H1 (cell line): ENCODE results near the gene RASGEF1B. TPM values are rescaled to one million over a fixed set of nuclear protein-coding genes. Genes with fewer than 3 reads are reported as not detected.

Experiments
- CTCF ChIA-PET: fragments of 300-600 bp; sonication (Branson Sonifier 250); formaldehyde crosslinking; loops from one replicate; lab custom pipeline; 2021; ENCODE audit not compliant: partially characterized antibody; lab: Charles Lee
- POLR2A ChIA-PET: fragments of 300-600 bp; sonication (Branson Sonifier 250); formaldehyde crosslinking; loops from one replicate; lab custom pipeline; 2021; ENCODE audit warnings: inconsistent platforms; ENCODE audit not compliant: partially characterized antibody; lab: Charles Lee
- DNase-seq, 2 experiments: peaks; one replicate each; pipeline versions ENCODE4 v3.0.0 to v3.0.0-alpha.2; 2010 to 2022; ENCODE audit warnings: low spot score in 2 of 2, low read depth in 1 of 2, mixed read lengths in 1 of 2
- FAIRE-seq: peaks from 2 replicates; lab custom pipeline; 2011; peaks lifted over from hg19 to GRCh38; lab: Jason Lieb, UNC
- H2AFZ ChIP-seq: 2 replicates; pipeline ENCODE4 v1.8.1; 2012; ENCODE audit warnings: low read length, inconsistent platforms
- H2AK5ac ChIP-seq: 2 replicates; pipeline ENCODE4 v1.6.1; 2013; ENCODE audit warnings: low read depth, low read length
- H2BK120ac ChIP-seq: replicated peaks from 2 replicates; pipeline ENCODE3; 2013; ENCODE audit warnings: low read depth, low read length, inconsistent platforms
- H2BK12ac ChIP-seq: 2 replicates; pipeline ENCODE4 v1.6.1; 2013; ENCODE audit warnings: low read depth, low read length
- H2BK15ac ChIP-seq: 2 replicates; pipeline ENCODE4 v1.6.1; 2013; ENCODE audit warnings: low read length
- H2BK20ac ChIP-seq: 2 replicates; pipeline ENCODE4 v1.6.1; 2013; ENCODE audit warnings: low read length
- H2BK5ac ChIP-seq: 2 replicates; pipeline ENCODE4 v1.6.1; 2013; ENCODE audit warnings: low read depth, low read length
- H3K14ac ChIP-seq: 2 replicates; pipeline ENCODE4 v1.6.1; 2013; ENCODE audit warnings: inconsistent platforms; ENCODE audit not compliant: insufficient read length
- H3K18ac ChIP-seq: 2 replicates; pipeline ENCODE4 v1.6.1; 2013; ENCODE audit warnings: low read length; ENCODE audit errors: extremely low read depth
- H3K23ac ChIP-seq: 2 replicates; pipeline ENCODE4 v1.6.1; 2013; ENCODE audit warnings: inconsistent platforms; ENCODE audit not compliant: insufficient read length
- H3K23me2 ChIP-seq: 2 replicates; pipeline ENCODE4 v1.6.1; 2013; ENCODE audit warnings: low read depth, low read length
- H3K27ac ChIP-seq: 2 replicates; pipeline ENCODE4 v1.6.1; 2011; ENCODE audit warnings: low read depth, low read length, inconsistent platforms
- H3K27me3 ChIP-seq, 4 experiments: replicated peaks in 1 of 4; 1 replicate in 1 of 4; 2 replicates in 3 of 4; pipeline versions ENCODE4 v1.6.1 to v1.8.1; 2011 to 2013; ENCODE audit warnings: low read length in 3 of 4, mild to moderate bottlenecking in 3 of 4, inconsistent platforms in 2 of 4, mixed read lengths in 2 of 4, moderate library complexity in 1 of 4; ENCODE audit not compliant: control insufficient read depth in 3 of 4, insufficient read depth in 3 of 4; ENCODE audit errors: extremely low read depth in 1 of 4
- H3K36me3 ChIP-seq, 4 experiments: 2 replicates each; pipeline versions ENCODE4 v1.6.1 to v1.8.1; 2011 to 2013; ENCODE audit warnings: mild to moderate bottlenecking in 4 of 4, low read length in 3 of 4, moderate library complexity in 2 of 4, control low read depth in 1 of 4, inconsistent platforms in 1 of 4; ENCODE audit not compliant: insufficient read depth in 4 of 4, control insufficient read depth in 2 of 4
- H3K4ac ChIP-seq: replicated peaks from 2 replicates; pipeline ENCODE3; 2013; ENCODE audit warnings: low read length, low read depth, mixed read lengths, inconsistent platforms; ENCODE audit not compliant: insufficient read length
- H3K4me1 ChIP-seq, 4 experiments: replicated peaks in 1 of 4; 1 replicate in 1 of 4; 2 replicates in 3 of 4; pipeline versions ENCODE4 v1.6.1 to v1.8.1; 2011 to 2013; ENCODE audit warnings: low read length in 3 of 4, inconsistent platforms in 2 of 4, mixed read lengths in 1 of 4; ENCODE audit not compliant: insufficient read depth in 4 of 4, control insufficient read depth in 3 of 4
- H3K4me2 ChIP-seq, 2 experiments: 2 replicates each; pipeline versions ENCODE4 v1.6.1 to v1.8.1; 2011 to 2013; ENCODE audit warnings: low read depth in 2 of 2, low read length in 2 of 2, control low read depth in 1 of 2, inconsistent platforms in 1 of 2, mild to moderate bottlenecking in 1 of 2; ENCODE audit not compliant: insufficient read depth in 1 of 2
- H3K4me3 ChIP-seq, 4 experiments: fragments of 200-600, 300-600 bp in 1 of 4; sonication (generic), shearing (Covaris generic), sonication (Bioruptor Twin) in 1 of 4; 2 replicates each; pipeline versions ENCODE4 v1.5.1 to v1.8.1; 2011 to 2016; ENCODE audit warnings: low read length in 4 of 4, low read depth in 3 of 4, control low read depth in 2 of 4, inconsistent platforms in 2 of 4, mild to moderate bottlenecking in 2 of 4, mixed read lengths in 1 of 4, moderate library complexity in 1 of 4; ENCODE audit not compliant: insufficient read depth in 2 of 4; ENCODE audit errors: extremely low read depth in 1 of 4
- H3K56ac ChIP-seq: replicated peaks from 2 replicates; pipeline ENCODE3; 2013; ENCODE audit warnings: low read depth, mild to moderate bottlenecking, mixed read lengths, low read length, inconsistent platforms; ENCODE audit not compliant: insufficient read length
- H3K79me1 ChIP-seq: 2 replicates; pipeline ENCODE4 v1.6.1; 2013; ENCODE audit warnings: low read depth, low read length, control low read depth
- H3K79me2 ChIP-seq, 2 experiments: 2 replicates each; pipeline versions ENCODE4 v1.6.1 to v1.8.1; 2012 to 2013; ENCODE audit warnings: low read length in 2 of 2, mild to moderate bottlenecking in 2 of 2, inconsistent platforms in 1 of 2; ENCODE audit not compliant: insufficient read depth in 2 of 2, control insufficient read depth in 1 of 2
- H3K9ac ChIP-seq, 4 experiments: replicated peaks in 1 of 4; 1 replicate in 1 of 4; 2 replicates in 3 of 4; pipeline versions ENCODE4 v1.6.1 to v1.8.1; 2011 to 2013; ENCODE audit warnings: low read depth in 3 of 4, low read length in 3 of 4, control low read depth in 2 of 4, mild to moderate bottlenecking in 2 of 4, moderate library complexity in 2 of 4, inconsistent platforms in 1 of 4; ENCODE audit errors: extremely low read depth in 1 of 4
- H3K9me3 ChIP-seq, 2 experiments: 2 replicates each; pipeline versions ENCODE4 v1.6.1 to v1.8.1; 2012 to 2013; ENCODE audit warnings: mild to moderate bottlenecking in 2 of 2, moderate library complexity in 2 of 2, control low read depth in 1 of 2, inconsistent platforms in 1 of 2, low read depth in 1 of 2, low read length in 1 of 2, mixed read lengths in 1 of 2; ENCODE audit not compliant: insufficient read depth in 2 of 2
- H4K20me1 ChIP-seq, 2 experiments: replicated peaks in 1 of 2; 2 replicates each; pipeline versions ENCODE3 to v1.8.1; 2011 to 2013; ENCODE audit warnings: inconsistent platforms in 2 of 2, low read length in 2 of 2, mild to moderate bottlenecking in 1 of 2; ENCODE audit not compliant: insufficient read depth in 2 of 2, control insufficient read depth in 1 of 2
- H4K5ac ChIP-seq: 2 replicates; pipeline ENCODE4 v1.6.1; 2013; ENCODE audit warnings: low read length, low read depth, mixed read lengths, inconsistent platforms; ENCODE audit not compliant: insufficient read length
- H4K8ac ChIP-seq: 2 replicates; pipeline ENCODE4 v1.8.0; 2013; ENCODE audit warnings: mild to moderate bottlenecking, moderate library complexity, low read length, inconsistent platforms; ENCODE audit not compliant: insufficient read depth; ENCODE audit errors: extremely low read depth
- H4K91ac ChIP-seq: replicated peaks from 2 replicates; pipeline ENCODE3; 2013; ENCODE audit warnings: low read length, mixed read lengths, inconsistent platforms; ENCODE audit not compliant: insufficient read length
- GABPA ChIP-seq: IDR thresholded peaks from 2 replicates; pipeline ENCODE4 v1.6.1; 2011; ENCODE audit warnings: mild to moderate bottlenecking, low read length, moderate library complexity, borderline replicate concordance; ENCODE audit not compliant: insufficient read depth
- NRF1 ChIP-seq: IDR thresholded peaks from 2 replicates; pipeline ENCODE4 v1.6.1; 2011; ENCODE audit warnings: mild to moderate bottlenecking, low read depth, low read length, improper control_type of control experiment
- TEAD4 ChIP-seq: IDR thresholded peaks from 2 replicates; pipeline ENCODE4 v1.6.1; 2012; ENCODE audit warnings: low read depth, low read length, inconsistent platforms, mixed read lengths
- WGBS, 2 experiments: shearing (Covaris generic) in 1 of 2; methylation state at CpG; one replicate each; pipeline versions ENCODE4 v1.1.6 to v1.1.7; 2013 to 2015; ENCODE audit warnings: low lambda C conversion rate in 2 of 2, mixed read lengths in 2 of 2, inconsistent platforms in 1 of 2, low coverage in 1 of 2, missing lambda C conversion rate in 1 of 2; ENCODE audit not compliant: insufficient replicate concordance in 2 of 2, insufficient coverage in 1 of 2, insufficient read length in 1 of 2; ENCODE audit errors: extremely low coverage in 1 of 2, missing lambda C conversion rate in 1 of 2; 5-methylcytosine and 5-hydroxymethylcytosine counted together
- polyA plus RNA-seq, 7 experiments: library from polyadenylated mRNA; depleted of rRNA in 3 of 7; stranded (reverse) in 5 of 7; unstranded in 2 of 7; fragments of >200 nt in 5 of 7; fragments of 200-250 nt in 2 of 7; gene quantifications; 1 replicate in 5 of 7; 2 replicates in 1 of 7; 4 replicates in 1 of 7; pipeline versions ENCODE4 v1.2.1 to v1.2.3, GENCODE V29; 2011 to 2013; ENCODE audit warnings: missing spikeins in 2 of 7, mixed read lengths in 2 of 7
- total RNA-seq: library from RNA; stranded (reverse); fragmentation: NEBNext Ultra II Directional; extraction: Animal tissue kit (Norgen Biotek cat#: 25700); gene quantifications from 2 replicates; pipeline ENCODE4 v1.2.1, GENCODE V29; 2021

The RASGEF1B gene
- total and polyA plus RNA-seq, 2 of the 8 experiments (the other 6 are each of a cell fraction or from before 2014, with no cell fraction given): 1.6 to 4.7 TPM

GRCh38 chr4:81457345-81457744 is 14.4 kb downstream of the RASGEF1B start:
- H3K4ac ChIP-seq: no peak overlapping the region
- 0 out of 4 replicates have a peak, but pooled peaks cover 0 to 2% of the 10 kb centered on the region in 2 experiments for H3K79me2 ChIP-seq
- H4K5ac ChIP-seq: no peak overlapping the region
- H2BK12ac ChIP-seq: no peak overlapping the region
- FAIRE-seq (no peak), DNase-seq (no peak)
- H2AK5ac ChIP-seq: no peak overlapping the region
- peaks cover 0 to 6% (median 2%) of the 10 kb centered on the region in 4 experiments; a peak in 1 of 7 replicates for H3K4me1 ChIP-seq
- H3K4me2 ChIP-seq: no peak overlapping the region
- H2BK120ac ChIP-seq: no peak overlapping the region
- H2AFZ ChIP-seq: no peak overlapping the region
- H3K36me3 ChIP-seq: no peaks in the 10 kb centered on the region
- no peaks in the 10 kb centered on the region for H4K20me1 ChIP-seq
- H2BK15ac ChIP-seq: no peak overlapping the region
- H3K56ac ChIP-seq: no peak overlapping the region
- no peak overlapping the region for H2BK20ac ChIP-seq
- no peak overlapping the region for H3K18ac ChIP-seq
- ChIA-PET POLR2A (no interaction called here), CTCF (interaction anchor here (1.0 kb wide), 1 partner anchor 51 kb away, joined by 3 read pairs; no protein-coding TSS in a partner anchor)
- WGBS, 2 experiments: 92% methylated on average over 3 of the region's 3 CpGs; no CpG with 5 or more reads in 1 of the 2 experiments
- no peak overlapping the region for H3K9ac ChIP-seq
- TF ChIP-seq TEAD4 (no peak), GABPA (no peak), NRF1 (no peak)
- H4K8ac ChIP-seq: no peak overlapping the region
- H3K14ac ChIP-seq: no peak overlapping the region
- H3K27ac ChIP-seq: no peak overlapping the region
- H3K27me3 ChIP-seq: no peaks in the 10 kb centered on the region
- H3K79me1 ChIP-seq: no peaks in the 10 kb centered on the region
- H4K91ac ChIP-seq: no peak overlapping the region
- H3K9me3 ChIP-seq: no peaks in the 10 kb centered on the region
- H2BK5ac ChIP-seq: no peak overlapping the region
- no peak overlapping the region for H3K23ac ChIP-seq
- H3K23me2 ChIP-seq: no peaks in the 10 kb centered on the region
- no peak overlapping the region for H3K4me3 ChIP-seq
